HG03159 (cell line): ENCODE data around the gene ZBTB7A.
A peak's percentile ranks its signal among the peaks of the same experiment; 100 is the strongest.

Experiments used
- ATAC-seq: cut with Tn5 transposase; IDR thresholded peaks from one replicate; pipeline ENCODE4 v1.9.1; 2021; ENCODE audit warnings: mild to moderate bottlenecking, moderate library complexity; ENCODE audit not compliant: unreplicated experiment

Gene ZBTB7A

GRCh38 chr19:4066682-4067395 is at the start of gene ZBTB7A:
ZBTB7A (minus strand) TSS chr19:4066899; CDS start chr19:4055232, 11,667 bp downstream.
- no peak for ATAC-seq

- ATAC-seq = no peak
Observed at GRCh38 chr19:4115818-4116385, 49.2 kb upstream of the ZBTB7A start.

GRCh38 chr19:4115050-4115817 is 48.5 kb upstream of the ZBTB7A start:
- peak; percentile 66 for ATAC-seq

GRCh38 chr19:4114181-4114580 is 47.5 kb upstream of the ZBTB7A start:
- no peak for ATAC-seq

GRCh38 chr19:4113398-4114088 is 46.8 kb upstream of the ZBTB7A start:
- no peak for ATAC-seq

- no peak for ATAC-seq
Observed at GRCh38 chr19:4112367-4112766, 45.7 kb upstream of the ZBTB7A start.

GRCh38 chr19:4109626-4109945 is 42.9 kb upstream of the ZBTB7A start:
- no peak for ATAC-seq

GRCh38 chr19:4108767-4109625 is 42.3 kb upstream of the ZBTB7A start:
- ATAC-seq = peak; percentile 52

- no peak for ATAC-seq
Observed at GRCh38 chr19:4103080-4103433, 36.4 kb upstream of the ZBTB7A start.

GRCh38 chr19:4102339-4103079 is 35.8 kb upstream of the ZBTB7A start:
- no peak for ATAC-seq

- ATAC-seq = no peak
Observed at GRCh38 chr19:4101496-4101770, 34.7 kb upstream of the ZBTB7A start.

- no peak for ATAC-seq
Observed at GRCh38 chr19:4100647-4101495, 34.2 kb upstream of the ZBTB7A start.

GRCh38 chr19:4099041-4099764 is 32.5 kb upstream of the ZBTB7A start:
- no peak for ATAC-seq

- no peak for ATAC-seq
Observed at GRCh38 chr19:4098493-4098892, 31.8 kb upstream of the ZBTB7A start.

GRCh38 chr19:4097501-4097900 is 30.8 kb upstream of the ZBTB7A start:
- ATAC-seq = no peak

- no peak for ATAC-seq
Observed at GRCh38 chr19:4096049-4096892, 29.6 kb upstream of the ZBTB7A start.

- ATAC-seq = no peak
Observed at GRCh38 chr19:4095488-4095844, 28.8 kb upstream of the ZBTB7A start.
